ENCODE measurements around the gene RAB44. TPM values are rescaled to one million over a fixed set of nuclear protein-coding genes. Genes with fewer than 3 reads are reported as not detected.

RAB44 gene
- under 1 TPM in 1 of 2 experiments, not detected in 1; 0.07 TPM for total RNA-seq

- no peaks in the 10 kb centered on the region for H3K9me3 Mint-ChIP-seq
- TF ChIP-seq CTCF (IDR thresholded peaks at IDR 0.05), result no peak
- no peak for DNase-seq
- H3K4me1 Mint-ChIP-seq (ENCODE audit: low read depth), result peaks cover 13% of the 10 kb centered on the region
- intact Hi-C loops (cut with micrococcal nuclease), result no loop called here
- H3K4me3 Mint-ChIP-seq, result no peak within 1 kb of the TSS
- no peak within 1 kb of the TSS for H3K27ac Mint-ChIP-seq
- no peaks in the 10 kb centered on the region for H3K36me3 Mint-ChIP-seq (ENCODE audit: low read depth)
- ChIA-PET CTCF (interaction anchor here (1.1 to 1.4 kb wide), 3 partner anchors 27 to 75 kb away, joined by 3 to 5 read pairs (median 3); no protein-coding TSS in a partner anchor), POLR2A (interaction anchor here (1.0 kb wide), 1 partner anchor 281 kb away, joined by 3 read pairs; no protein-coding TSS in a partner anchor)
- no peak for ATAC-seq
- no peaks in the 10 kb centered on the region for H3K27me3 Mint-ChIP-seq
Observed at GRCh38 chr6:36697481-36697903, at the start of gene RAB44. Gene RAB44, plus strand, starts transcription at chr6:36697826. Its CDS starts 6,410 bp downstream, at chr6:36704236.

GRCh38 chr6:36649086-36649485 is 48.5 kb upstream of the RAB44 start:
- Mint-ChIP-seq H3K27me3 (peaks cover 5% of the 10 kb centered on the region), H3K4me3 (no peak overlapping the region), H3K4me1 (ENCODE audit: low read depth) (no peaks in the 10 kb centered on the region), H3K27ac (no peak overlapping the region), H3K9me3 (no peaks in the 10 kb centered on the region), H3K36me3 (ENCODE audit: low read depth) (no peaks in the 10 kb centered on the region)
- DNase-seq (no peak), ATAC-seq (no peak)
- intact Hi-C loops (cut with micrococcal nuclease), result no loop called here
- CTCF ChIA-PET, result no interaction called here
- TF ChIP-seq CTCF (IDR thresholded peaks at IDR 0.05), result no peak
- POLR2A ChIA-PET, result no interaction called here

- no peak for ATAC-seq
- intact Hi-C loops (cut with micrococcal nuclease), result no loop called here
- peaks cover 5% of the 10 kb centered on the region for H3K27me3 Mint-ChIP-seq
- TF ChIP-seq CTCF (IDR thresholded peaks at IDR 0.05), result no peak
- DNase-seq, result no peak
- no peaks in the 10 kb centered on the region for H3K4me1 Mint-ChIP-seq (ENCODE audit: low read depth)
- no peaks in the 10 kb centered on the region for H3K36me3 Mint-ChIP-seq (ENCODE audit: low read depth)
- no peak overlapping the region for H3K27ac Mint-ChIP-seq
- ChIA-PET POLR2A (no interaction called here), CTCF (no interaction called here)
- no peak overlapping the region for H3K4me3 Mint-ChIP-seq
- H3K9me3 Mint-ChIP-seq, result no peaks in the 10 kb centered on the region
Observed at GRCh38 chr6:36649701-36650484, 47.7 kb upstream of the RAB44 start.

- ChIA-PET CTCF (interaction anchor here (1.2 to 1.4 kb wide), 2 partner anchors 27 to 35 kb away, joined by 3 read pairs; no protein-coding TSS in a partner anchor), POLR2A (no interaction called here)
- H3K9me3 Mint-ChIP-seq, result no peaks in the 10 kb centered on the region
- H3K4me1 Mint-ChIP-seq (ENCODE audit: low read depth), result peaks cover 5% of the 10 kb centered on the region
- TF ChIP-seq CTCF (IDR thresholded peaks at IDR 0.05), result no peak
- intact Hi-C loops (cut with micrococcal nuclease), result no loop called here
- H3K36me3 Mint-ChIP-seq (ENCODE audit: low read depth), result no peaks in the 10 kb centered on the region
- no peak overlapping the region for H3K27ac Mint-ChIP-seq
- no peak overlapping the region for H3K4me3 Mint-ChIP-seq
- peaks cover 8% of the 10 kb centered on the region for H3K27me3 Mint-ChIP-seq
- ATAC-seq (no peak), DNase-seq (no peak)
Observed at GRCh38 chr6:36650848-36651478, 46.7 kb upstream of the RAB44 start.

Data from activated CD8-positive, alpha-beta T cell treated with anti-CD3 and anti-CD28 coated beads for 36 hours (primary cell).